Mucosa of rectum (tissue), 2 donors: ENCODE data around the gene CYB5A.

Source experiments
- H3K27ac ChIP-seq, 2 donors: one replicate each; pipeline ENCODE4 v1.7.0; 2013; ENCODE audit warnings: inconsistent platforms in 2 of 2, low read depth in 2 of 2, low read length in 2 of 2
- H3K27me3 ChIP-seq, 2 donors: one replicate each; pipeline ENCODE4 v1.7.0; 2013; ENCODE audit warnings: low read length in 2 of 2; ENCODE audit not compliant: control insufficient read depth in 2 of 2, insufficient read depth in 2 of 2
- H3K36me3 ChIP-seq, 2 donors: one replicate each; pipeline ENCODE4 v1.7.0; 2013; ENCODE audit warnings: low read length in 2 of 2; ENCODE audit not compliant: control insufficient read depth in 2 of 2, insufficient read depth in 2 of 2
- H3K4me1 ChIP-seq, 2 donors: one replicate each; pipeline ENCODE4 v1.7.0; 2013; ENCODE audit warnings: low read length in 2 of 2, mild to moderate bottlenecking in 1 of 2; ENCODE audit not compliant: control insufficient read depth in 2 of 2, insufficient read depth in 2 of 2
- H3K4me3 ChIP-seq, 2 donors: one replicate each; pipeline ENCODE4 v1.7.0; 2013; ENCODE audit warnings: low read length in 2 of 2
- H3K9ac ChIP-seq, 2 donors: one replicate each; pipeline ENCODE4 v1.7.0; 2013; ENCODE audit warnings: low read length in 2 of 2, low read depth in 1 of 2, mild to moderate bottlenecking in 1 of 2
- H3K9me3 ChIP-seq, 2 donors: one replicate each; pipeline ENCODE4 v1.7.0; 2013; ENCODE audit warnings: low read length in 2 of 2; ENCODE audit not compliant: control insufficient read depth in 2 of 2
- donor health status: healthy.
- donor health status: Normal muscosa, but diverticular disease.

CYB5A gene

GRCh38 chr18:74222710-74223494 is 68.9 kb downstream of the CYB5A start:
- Histone ChIP-seq H3K36me3 (no peaks in the 10 kb centered on the region), H3K27me3 (no peaks in the 10 kb centered on the region), H3K27ac (no peak overlapping the region)

GRCh38 chr18:74221081-74221480 is 70.7 kb downstream of the CYB5A start:
- no peak overlapping the region for H3K27ac ChIP-seq
- H3K4me3 ChIP-seq, result no peak overlapping the region
- H3K4me1 ChIP-seq, result no peaks in the 10 kb centered on the region
- H3K36me3 ChIP-seq, result no peaks in the 10 kb centered on the region
- H3K9ac ChIP-seq, result no peak overlapping the region
- H3K27me3 ChIP-seq, result no peaks in the 10 kb centered on the region
- no peaks in the 10 kb centered on the region for H3K9me3 ChIP-seq

More at GRCh38 chr18:74222710-74223494, 68.9 kb downstream of the CYB5A start:
- no peaks in the 10 kb centered on the region for H3K4me1 ChIP-seq
- H3K4me3 ChIP-seq, result no peak overlapping the region
- no peak overlapping the region for H3K9ac ChIP-seq
- no peaks in the 10 kb centered on the region for H3K9me3 ChIP-seq

- Histone ChIP-seq H3K27ac (no peak overlapping the region), H3K36me3 (no peaks in the 10 kb centered on the region), H3K9ac (no peak overlapping the region), H3K9me3 (no peaks in the 10 kb centered on the region), H3K27me3 (no peaks in the 10 kb centered on the region), H3K4me3 (no peak overlapping the region), H3K4me1 (no peaks in the 10 kb centered on the region)
These were observed 72.7 kb downstream of the CYB5A start for GRCh38 chr18:74219056-74219455.

- H3K4me3 ChIP-seq, result no peak overlapping the region
- no peak overlapping the region for H3K9ac ChIP-seq
- no peaks in the 10 kb centered on the region for H3K4me1 ChIP-seq
- no peaks in the 10 kb centered on the region for H3K36me3 ChIP-seq
- no peaks in the 10 kb centered on the region for H3K9me3 ChIP-seq
- no peaks in the 10 kb centered on the region for H3K27me3 ChIP-seq
- no peak overlapping the region for H3K27ac ChIP-seq
These were observed 74.2 kb downstream of the CYB5A start for GRCh38 chr18:74217476-74218143.

GRCh38 chr18:74216661-74217110 is 75.1 kb downstream of the CYB5A start:
- no peak overlapping the region for H3K27ac ChIP-seq
- no peaks in the 10 kb centered on the region for H3K9me3 ChIP-seq
- no peaks in the 10 kb centered on the region for H3K4me1 ChIP-seq
- H3K36me3 ChIP-seq, result no peaks in the 10 kb centered on the region
- H3K27me3 ChIP-seq, result no peaks in the 10 kb centered on the region
- no peak overlapping the region for H3K9ac ChIP-seq
- no peak overlapping the region for H3K4me3 ChIP-seq

- Histone ChIP-seq H3K9me3 (no peaks in the 10 kb centered on the region), H3K4me3 (no peak overlapping the region), H3K4me1 (no peaks in the 10 kb centered on the region), H3K9ac (no peak overlapping the region), H3K36me3 (no peaks in the 10 kb centered on the region), H3K27me3 (no peaks in the 10 kb centered on the region), H3K27ac (no peak overlapping the region)
These were observed 75.9 kb downstream of the CYB5A start for GRCh38 chr18:74215863-74216262.

GRCh38 chr18:74213429-74213828 is 78.3 kb downstream of the CYB5A start:
- Histone ChIP-seq H3K27me3 (no peaks in the 10 kb centered on the region), H3K9me3 (no peaks in the 10 kb centered on the region), H3K9ac (no peak overlapping the region), H3K4me3 (no peak overlapping the region), H3K4me1 (no peaks in the 10 kb centered on the region), H3K27ac (no peak overlapping the region), H3K36me3 (no peaks in the 10 kb centered on the region)

- Histone ChIP-seq H3K27ac (no peak overlapping the region), H3K36me3 (no peaks in the 10 kb centered on the region), H3K9me3 (no peaks in the 10 kb centered on the region), H3K4me1 (peaks cover 0 to 5% of the 10 kb centered on the region in 2 donors), H3K27me3 (no peaks in the 10 kb centered on the region), H3K4me3 (no peak overlapping the region), H3K9ac (no peak overlapping the region)
These were observed 87.1 kb downstream of the CYB5A start for GRCh38 chr18:74204526-74205152.

GRCh38 chr18:74203811-74204210 is 88.0 kb downstream of the CYB5A start:
- H3K9me3 ChIP-seq, result no peaks in the 10 kb centered on the region
- no peak overlapping the region for H3K4me3 ChIP-seq
- H3K36me3 ChIP-seq, result no peaks in the 10 kb centered on the region
- H3K9ac ChIP-seq, result no peak overlapping the region
- H3K27ac ChIP-seq, result no peak overlapping the region
- no peaks in the 10 kb centered on the region for H3K27me3 ChIP-seq
- H3K4me1 ChIP-seq, result peaks cover 0 to 5% of the 10 kb centered on the region in 2 donors
